GM23248 (cell line): ENCODE results near the gene SEMA3C.

Experiments used
- EZH2 ChIP-seq: fragments of 200-600 bp; sonication (generic); IDR thresholded peaks from 2 replicates; pipeline ENCODE4 v1.6.1; 2018; ENCODE audit warnings: antibody characterized with exemption, mild to moderate bottlenecking; ENCODE audit not compliant: insufficient read depth, poor library complexity, severe bottlenecking
- EZH2phosphoT487 ChIP-seq: fragments of 200-600 bp; sonication (generic); IDR thresholded peaks from 2 replicates; pipeline ENCODE4 v1.6.1; 2018; ENCODE audit warnings: antibody characterized with exemption, moderate library complexity, mild to moderate bottlenecking, low read depth; ENCODE audit not compliant: insufficient read depth

DNA sequence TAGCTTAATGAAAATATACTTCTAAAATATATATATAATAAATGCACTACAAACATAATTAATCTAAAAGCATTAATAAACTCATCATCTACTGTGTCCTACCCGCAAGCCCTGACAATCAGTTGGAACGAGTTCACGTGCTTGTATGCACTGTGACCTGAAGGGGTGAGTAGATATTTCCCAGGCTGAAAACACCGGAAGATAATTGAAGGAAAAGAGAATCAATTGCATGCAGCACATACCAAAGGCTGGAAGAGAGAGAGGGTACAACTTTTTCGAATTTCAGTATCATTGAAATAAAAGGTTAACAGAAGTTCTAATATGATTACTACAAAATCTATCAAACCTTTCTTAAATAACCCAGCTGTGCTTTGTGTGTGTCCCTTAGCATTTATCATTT is 94.6 kb downstream of the SEMA3C start:
- no peak for TF ChIP-seq EZH2
- no peak for TF ChIP-seq EZH2phosphoT487
